Endothelial cell (in vitro differentiated cells): ENCODE measurements around the gene RAB6A. TPM values are rescaled to one million over a fixed set of nuclear protein-coding genes. Genes with fewer than 3 reads are reported as not detected.

Experiments used
- DNase-seq: peaks from one replicate; pipeline ENCODE4 v3.0.0; 2021; ENCODE audit warnings: low spot score
- H3K27ac Mint-ChIP-seq: one replicate; pipeline ENCODE4 v1.8.0; 2021; ENCODE audit warnings: mixed read lengths, inconsistent platforms; ENCODE audit not compliant: unreplicated experiment
- H3K27me3 Mint-ChIP-seq: one replicate; pipeline ENCODE4 v1.8.0; 2021; ENCODE audit warnings: mild to moderate bottlenecking, moderate library complexity, mixed read lengths, inconsistent platforms; ENCODE audit not compliant: unreplicated experiment
- H3K36me3 Mint-ChIP-seq: one replicate; pipeline ENCODE4 v1.8.0; 2021; ENCODE audit warnings: mild to moderate bottlenecking, low read depth, mixed read lengths, inconsistent platforms; ENCODE audit not compliant: unreplicated experiment
- H3K4me1 Mint-ChIP-seq: one replicate; pipeline ENCODE4 v1.8.0; 2021; ENCODE audit warnings: mild to moderate bottlenecking, mixed read lengths, inconsistent platforms; ENCODE audit not compliant: unreplicated experiment
- H3K4me3 Mint-ChIP-seq: one replicate; pipeline ENCODE4 v1.8.0; 2021; ENCODE audit warnings: mild to moderate bottlenecking, mixed read lengths, inconsistent platforms; ENCODE audit not compliant: unreplicated experiment
- H3K9me3 Mint-ChIP-seq: one replicate; pipeline ENCODE4 v1.8.0; 2021; ENCODE audit warnings: mixed read lengths, inconsistent platforms; ENCODE audit not compliant: unreplicated experiment
- total RNA-seq: library from RNA; stranded (reverse); fragmentation: NEBNext Ultra II Directional; extraction: Animal tissue kit (Norgen Biotek cat#: 25700); gene quantifications from one replicate; pipeline ENCODE4 v1.2.1, GENCODE V29; 2021; ENCODE audit not compliant: unreplicated experiment
- TF ChIP-seq, protein P1 (sequence below): fragments of 200-600 bp; sonication (generic); IDR thresholded peaks from one replicate; pipeline ENCODE4 v1.5.0; 2021; ENCODE audit warnings: antibody characterized with exemption; ENCODE audit not compliant: unreplicated experiment

The RAB6A gene
- total RNA-seq, 1 donor from 2014 or later: 125 TPM

DNA sequence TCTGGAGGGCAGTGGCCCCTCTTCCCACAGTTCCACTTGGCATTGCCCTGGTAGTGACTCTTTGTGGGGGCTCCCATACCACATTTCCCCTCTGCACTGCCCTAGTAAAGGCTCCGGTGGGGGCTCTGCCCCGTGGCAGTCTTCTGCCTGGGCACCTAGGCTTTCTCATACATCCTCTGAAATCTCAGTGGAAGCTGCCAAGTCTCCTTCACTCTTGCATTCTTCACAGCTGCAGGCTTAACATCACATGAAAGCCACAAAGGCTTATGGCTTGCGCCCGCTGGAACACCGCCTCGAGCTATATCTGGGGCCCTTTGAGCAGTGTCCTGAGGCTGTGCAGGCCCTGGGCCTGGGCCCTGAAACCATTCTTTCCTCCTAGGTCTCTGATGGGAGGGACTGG lies 89.2 kb downstream of the RAB6A start:
- no peak overlapping the region for H3K27ac Mint-ChIP-seq
- TF ChIP-seq, protein P1, sequence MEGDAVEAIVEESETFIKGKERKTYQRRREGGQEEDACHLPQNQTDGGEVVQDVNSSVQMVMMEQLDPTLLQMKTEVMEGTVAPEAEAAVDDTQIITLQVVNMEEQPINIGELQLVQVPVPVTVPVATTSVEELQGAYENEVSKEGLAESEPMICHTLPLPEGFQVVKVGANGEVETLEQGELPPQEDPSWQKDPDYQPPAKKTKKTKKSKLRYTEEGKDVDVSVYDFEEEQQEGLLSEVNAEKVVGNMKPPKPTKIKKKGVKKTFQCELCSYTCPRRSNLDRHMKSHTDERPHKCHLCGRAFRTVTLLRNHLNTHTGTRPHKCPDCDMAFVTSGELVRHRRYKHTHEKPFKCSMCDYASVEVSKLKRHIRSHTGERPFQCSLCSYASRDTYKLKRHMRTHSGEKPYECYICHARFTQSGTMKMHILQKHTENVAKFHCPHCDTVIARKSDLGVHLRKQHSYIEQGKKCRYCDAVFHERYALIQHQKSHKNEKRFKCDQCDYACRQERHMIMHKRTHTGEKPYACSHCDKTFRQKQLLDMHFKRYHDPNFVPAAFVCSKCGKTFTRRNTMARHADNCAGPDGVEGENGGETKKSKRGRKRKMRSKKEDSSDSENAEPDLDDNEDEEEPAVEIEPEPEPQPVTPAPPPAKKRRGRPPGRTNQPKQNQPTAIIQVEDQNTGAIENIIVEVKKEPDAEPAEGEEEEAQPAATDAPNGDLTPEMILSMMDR: no peak
- H3K27me3 Mint-ChIP-seq: peaks cover 11% of the 10 kb centered on the region
- H3K36me3 Mint-ChIP-seq: peaks cover 11% of the 10 kb centered on the region
- DNase-seq: no peak
- no peak overlapping the region for H3K4me3 Mint-ChIP-seq
- no peaks in the 10 kb centered on the region for H3K9me3 Mint-ChIP-seq
- peaks cover 3% of the 10 kb centered on the region for H3K4me1 Mint-ChIP-seq

DNA sequence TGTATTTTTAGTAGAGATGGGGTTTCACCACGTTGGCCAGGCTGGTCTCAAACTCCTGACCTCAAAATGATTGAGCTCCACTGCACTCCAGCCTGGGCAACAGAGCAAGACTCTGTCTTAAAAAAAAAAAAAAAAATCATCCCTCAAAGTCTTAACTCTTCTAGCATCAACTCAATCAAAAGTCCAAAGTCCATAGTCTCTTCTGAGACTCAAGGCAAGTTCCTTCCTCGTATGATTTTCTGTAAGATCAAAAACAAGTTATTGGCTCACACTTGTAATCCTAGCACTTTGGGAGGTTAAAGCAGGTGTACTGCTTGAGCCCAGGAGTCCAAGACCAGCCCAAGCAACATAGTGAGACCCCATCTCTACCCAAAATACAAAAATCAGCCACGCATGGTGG lies 90.1 kb downstream of the RAB6A start:
- peaks cover 11% of the 10 kb centered on the region for H3K36me3 Mint-ChIP-seq
- TF ChIP-seq, protein P1: no peak
- no peak overlapping the region for H3K4me3 Mint-ChIP-seq
- H3K27me3 Mint-ChIP-seq: peaks cover 11% of the 10 kb centered on the region
- peaks cover 3% of the 10 kb centered on the region for H3K4me1 Mint-ChIP-seq
- no peak overlapping the region for H3K27ac Mint-ChIP-seq
- no peaks in the 10 kb centered on the region for H3K9me3 Mint-ChIP-seq
- DNase-seq: no peak

DNA sequence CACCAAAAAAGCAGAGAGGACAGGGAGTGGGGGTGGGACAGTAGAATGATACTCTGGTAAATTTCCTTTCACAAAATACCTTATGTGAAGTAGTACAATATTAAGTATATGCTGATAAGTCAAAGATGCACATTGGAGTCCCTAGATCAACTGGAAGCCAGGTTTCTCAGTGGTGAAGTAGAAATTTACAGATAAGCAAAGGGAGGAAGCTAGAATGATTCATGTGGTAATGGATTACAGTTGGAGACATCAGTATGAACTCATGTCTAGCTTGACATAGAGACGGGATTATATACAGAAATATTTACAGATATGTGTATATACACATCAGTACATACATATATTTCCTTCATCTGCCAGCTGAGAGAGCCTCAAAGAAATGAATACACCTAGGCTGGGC lies 93.0 kb downstream of the RAB6A start:
- peaks cover 7% of the 10 kb centered on the region for H3K27me3 Mint-ChIP-seq
- peaks cover 3% of the 10 kb centered on the region for H3K36me3 Mint-ChIP-seq
- no peaks in the 10 kb centered on the region for H3K9me3 Mint-ChIP-seq
- TF ChIP-seq, protein P1: no peak
- H3K4me3 Mint-ChIP-seq: no peak overlapping the region
- H3K4me1 Mint-ChIP-seq: peaks cover 26% of the 10 kb centered on the region
- peak overlapping the region; percentile 28 for H3K27ac Mint-ChIP-seq
- DNase-seq: no peak

DNA sequence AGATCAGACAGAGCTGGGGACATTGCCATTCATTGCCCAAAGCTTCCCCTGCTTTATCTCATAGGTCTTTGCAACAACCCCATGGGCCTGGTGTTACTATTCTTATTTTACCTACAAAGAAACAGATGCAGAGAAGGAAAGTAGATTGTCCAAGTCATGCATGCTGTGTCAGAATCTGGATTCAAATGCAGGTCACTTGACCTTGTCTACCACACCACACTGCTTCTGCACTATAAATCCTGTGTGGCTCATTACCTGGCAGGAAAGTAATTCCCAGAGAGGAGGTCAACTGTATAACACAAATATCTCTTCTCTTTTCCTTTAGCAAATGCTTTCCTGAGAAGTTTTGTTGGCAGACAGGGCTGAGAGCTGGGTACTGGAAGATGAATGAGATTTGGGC lies 96.0 kb downstream of the RAB6A start:
- Mint-ChIP-seq H3K4me1 (peaks cover 42% of the 10 kb centered on the region), H3K27ac (no peak overlapping the region), H3K36me3 (no peaks in the 10 kb centered on the region), H3K9me3 (no peaks in the 10 kb centered on the region), H3K4me3 (no peak overlapping the region), H3K27me3 (peaks cover 11% of the 10 kb centered on the region)
- no peak for DNase-seq
- TF ChIP-seq, protein P1: no peak

DNA sequence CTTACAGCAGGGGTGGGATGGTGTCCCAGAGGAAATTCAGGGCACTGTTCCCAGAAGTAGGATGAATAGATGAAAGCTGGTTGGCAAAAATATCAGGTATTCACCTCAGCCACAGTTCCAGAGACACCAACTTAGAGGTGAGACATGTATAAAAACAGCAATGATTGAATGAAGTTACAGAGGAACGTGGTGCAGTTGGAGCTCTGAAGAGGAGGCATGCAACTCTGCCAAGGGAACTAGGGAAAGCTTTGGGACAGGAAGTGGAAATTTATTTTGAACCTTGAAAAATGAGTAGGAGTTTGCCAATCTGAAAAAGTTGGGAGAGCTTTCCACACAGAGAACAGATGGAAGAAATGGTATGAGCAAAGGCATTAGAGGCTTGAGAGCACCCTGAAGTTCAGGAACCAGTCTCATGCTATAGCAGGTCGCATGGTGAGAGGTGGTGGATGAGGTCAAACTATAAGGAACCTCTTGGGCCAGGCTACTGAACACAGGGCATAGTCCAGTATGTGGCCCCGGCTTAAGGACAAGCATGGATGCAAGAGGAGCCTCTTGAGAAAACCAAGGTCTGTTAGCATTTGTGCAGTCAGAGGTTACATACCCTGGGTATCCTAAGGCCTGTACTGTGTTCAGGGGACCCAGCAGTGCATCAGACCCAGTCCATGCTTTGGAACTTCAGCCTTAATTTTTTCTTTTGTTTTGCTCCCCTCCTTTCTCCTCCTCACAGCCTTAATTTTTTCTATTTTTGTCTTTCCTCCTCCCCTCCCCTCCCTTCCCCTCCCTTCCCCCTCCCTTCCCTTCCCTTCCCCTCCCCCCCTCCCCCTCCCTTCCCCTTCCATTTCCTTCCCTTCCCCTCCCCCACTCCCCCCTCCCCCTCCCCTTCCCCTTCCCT lies 97.0 kb downstream of the RAB6A start:
- H3K4me3 Mint-ChIP-seq: no peak overlapping the region
- DNase-seq: no peak
- H3K9me3 Mint-ChIP-seq: no peaks in the 10 kb centered on the region
- H3K36me3 Mint-ChIP-seq: no peaks in the 10 kb centered on the region
- no peak overlapping the region for H3K27ac Mint-ChIP-seq
- H3K4me1 Mint-ChIP-seq: peaks cover 42% of the 10 kb centered on the region
- peaks cover 11% of the 10 kb centered on the region for H3K27me3 Mint-ChIP-seq
- TF ChIP-seq, protein P1: no peak
